Neural progenitor cell (in vitro differentiated cells): Measurements from ENCODE around the gene CLSTN2. TPM values are rescaled to one million over a fixed set of nuclear protein-coding genes. Genes with fewer than 3 reads are reported as not detected.
A peak's percentile ranks its signal among the peaks of the same experiment; 100 is the strongest.

ENCODE experiments used
- DNase-seq: peaks from one replicate; pipeline ENCODE4 v3.0.0-alpha.2; 2016; ENCODE audit warnings: low spot score
- H2AFZ ChIP-seq: fragments of 200-600 bp; sonication (generic); replicated peaks from 2 replicates; pipeline ENCODE4 v1.6.1; 2016; ENCODE audit warnings: antibody characterized with exemption
- H3F3A ChIP-seq: fragments of 200-600 bp; sonication (generic); 2 replicates; pipeline ENCODE4 v1.6.1; 2016; ENCODE audit warnings: antibody characterized with exemption, low read depth
- H3K27ac ChIP-seq: fragments of 200-600 bp; sonication (generic); 2 replicates; pipeline ENCODE4 v1.5.1; 2016; ENCODE audit warnings: mild to moderate bottlenecking
- H3K27me3 ChIP-seq: fragments of 200-600 bp; sonication (generic); 2 replicates; pipeline ENCODE4 v1.6.1; 2016; ENCODE audit warnings: mild to moderate bottlenecking, moderate library complexity
- H3K36me3 ChIP-seq: fragments of 200-600 bp; sonication (generic); 2 replicates; pipeline ENCODE4 v1.5.1; 2016
- H3K4me1 ChIP-seq: fragments of 200-600 bp; sonication (generic); 2 replicates; pipeline ENCODE4 v1.6.1; 2016; ENCODE audit warnings: mixed run types
- H3K4me2 ChIP-seq: fragments of 200-600 bp; sonication (generic); 2 replicates; pipeline ENCODE4 v1.6.1; 2016
- H3K4me3 ChIP-seq: fragments of 200-600 bp; sonication (generic); 2 replicates; pipeline ENCODE4 v1.5.1; 2016
- H3K79me2 ChIP-seq: fragments of 200-600 bp; sonication (generic); 2 replicates; pipeline ENCODE4 v1.6.1; 2016; ENCODE audit warnings: low read depth
- H3K9ac ChIP-seq: fragments of 200-600 bp; sonication (generic); 2 replicates; pipeline ENCODE4 v1.6.1; 2016
- H3K9me3 ChIP-seq: fragments of 200-600 bp; sonication (generic); 2 replicates; pipeline ENCODE4 v1.5.1; 2016; ENCODE audit warnings: low read depth
- H4K20me1 ChIP-seq: fragments of 200-600 bp; sonication (generic); 2 replicates; pipeline ENCODE4 v1.6.1; 2016; ENCODE audit warnings: low read depth
- H3K27ac Mint-ChIP-seq: 3 replicates; pipeline ENCODE4 v1.8.0; 2021; ENCODE audit warnings: mixed read lengths
- H3K27me3 Mint-ChIP-seq: 2 replicates; pipeline ENCODE4 v1.8.0; 2022; ENCODE audit warnings: low read depth, mild to moderate bottlenecking, inconsistent platforms, moderate library complexity, mixed read lengths; ENCODE audit not compliant: insufficient read depth
- H3K36me3 Mint-ChIP-seq: 3 replicates; pipeline ENCODE4 v1.8.0; 2021; ENCODE audit warnings: mixed read lengths
- H3K4me1 Mint-ChIP-seq: 3 replicates; pipeline ENCODE4 v1.8.0; 2021; ENCODE audit warnings: mixed read lengths
- H3K4me3 Mint-ChIP-seq: 3 replicates; pipeline ENCODE4 v1.8.0; 2021; ENCODE audit warnings: mild to moderate bottlenecking, moderate library complexity, mixed read lengths
- H3K9me3 Mint-ChIP-seq: 3 replicates; pipeline ENCODE4 v1.8.0; 2020; ENCODE audit warnings: mixed read lengths
- EZH2 ChIP-seq: fragments of 200-600 bp; sonication (generic); IDR thresholded peaks from 2 replicates; pipeline ENCODE4 v1.6.1; 2017; ENCODE audit warnings: antibody characterized with exemption, mild to moderate bottlenecking, moderate library complexity
- EZH2phosphoT487 ChIP-seq: fragments of 200-600 bp; sonication (generic); IDR thresholded peaks from 2 replicates; pipeline ENCODE4 v1.6.1; 2017; ENCODE audit warnings: antibody characterized with exemption
- total RNA-seq: library from RNA; depleted of rRNA; stranded (reverse); fragments of >200 nt; gene quantifications from 2 replicates; pipeline ENCODE4 v1.2.3, GENCODE V29; 2015; ENCODE audit warnings: low replicate concordance
- TF ChIP-seq, protein P1 (sequence below): fragments of 200-600 bp; sonication (generic); IDR thresholded peaks from 2 replicates; pipeline ENCODE4 v1.5.1; 2017; ENCODE audit warnings: antibody characterized with exemption, mild to moderate bottlenecking

Gene CLSTN2
- total RNA-seq, 1 donor from 2014 or later = 0.22 TPM

DNA sequence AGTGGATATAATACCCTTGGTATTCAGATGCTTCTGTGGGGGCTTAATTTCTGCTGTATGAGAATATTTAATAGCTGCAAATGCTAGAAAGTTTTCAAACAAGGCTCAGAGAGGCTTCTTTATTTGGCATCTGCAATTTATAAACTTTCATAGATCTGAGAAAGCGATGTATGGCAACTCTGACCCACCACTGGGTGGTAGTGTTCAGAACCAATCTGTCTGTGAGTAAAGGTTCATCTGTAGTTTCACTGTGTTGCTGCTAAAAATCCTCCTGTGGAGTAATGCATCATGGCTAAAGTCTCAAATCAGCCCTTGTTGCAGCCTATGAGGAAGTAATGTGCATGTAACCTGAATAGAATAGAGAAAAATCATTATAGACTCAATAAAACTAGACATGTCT lies 47.4 kb downstream of the CLSTN2 start:
- H3K9me3 ChIP-seq = no peaks in the 10 kb centered on the region
- no peaks in the 10 kb centered on the region for H3K27me3 ChIP-seq
- Mint-ChIP-seq H3K4me3 (no peak overlapping the region), H3K9me3 (no peaks in the 10 kb centered on the region), H3K36me3 (no peaks in the 10 kb centered on the region), H3K4me1 (no peaks in the 10 kb centered on the region), H3K27me3 (no peaks in the 10 kb centered on the region), H3K27ac (no peak overlapping the region)
- peak; percentile 11 for DNase-seq
- no peaks in the 10 kb centered on the region for H3K79me2 ChIP-seq
- H2AFZ ChIP-seq = no peak overlapping the region
- no peak overlapping the region for H3K4me3 ChIP-seq
- H3K9ac ChIP-seq = no peak overlapping the region
- no peaks in the 10 kb centered on the region for H3K4me1 ChIP-seq
- no peaks in the 10 kb centered on the region for H4K20me1 ChIP-seq
- H3K27ac ChIP-seq = no peak overlapping the region
- H3K4me2 ChIP-seq = no peak overlapping the region
- H3K36me3 ChIP-seq = no peaks in the 10 kb centered on the region
- no peaks in the 10 kb centered on the region for H3F3A ChIP-seq
- TF ChIP-seq, protein P1, sequence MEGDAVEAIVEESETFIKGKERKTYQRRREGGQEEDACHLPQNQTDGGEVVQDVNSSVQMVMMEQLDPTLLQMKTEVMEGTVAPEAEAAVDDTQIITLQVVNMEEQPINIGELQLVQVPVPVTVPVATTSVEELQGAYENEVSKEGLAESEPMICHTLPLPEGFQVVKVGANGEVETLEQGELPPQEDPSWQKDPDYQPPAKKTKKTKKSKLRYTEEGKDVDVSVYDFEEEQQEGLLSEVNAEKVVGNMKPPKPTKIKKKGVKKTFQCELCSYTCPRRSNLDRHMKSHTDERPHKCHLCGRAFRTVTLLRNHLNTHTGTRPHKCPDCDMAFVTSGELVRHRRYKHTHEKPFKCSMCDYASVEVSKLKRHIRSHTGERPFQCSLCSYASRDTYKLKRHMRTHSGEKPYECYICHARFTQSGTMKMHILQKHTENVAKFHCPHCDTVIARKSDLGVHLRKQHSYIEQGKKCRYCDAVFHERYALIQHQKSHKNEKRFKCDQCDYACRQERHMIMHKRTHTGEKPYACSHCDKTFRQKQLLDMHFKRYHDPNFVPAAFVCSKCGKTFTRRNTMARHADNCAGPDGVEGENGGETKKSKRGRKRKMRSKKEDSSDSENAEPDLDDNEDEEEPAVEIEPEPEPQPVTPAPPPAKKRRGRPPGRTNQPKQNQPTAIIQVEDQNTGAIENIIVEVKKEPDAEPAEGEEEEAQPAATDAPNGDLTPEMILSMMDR = peak; percentile 45
- TF ChIP-seq EZH2 (no peak), EZH2phosphoT487 (no peak)

GRCh38 chr3:139985576-139985975 lies 50.6 kb downstream of the CLSTN2 start:
- Mint-ChIP-seq H3K4me1 (no peaks in the 10 kb centered on the region), H3K4me3 (no peak overlapping the region), H3K36me3 (no peaks in the 10 kb centered on the region), H3K9me3 (no peaks in the 10 kb centered on the region), H3K27me3 (peaks cover 5% of the 10 kb centered on the region), H3K27ac (no peak overlapping the region)
- DNase-seq = no peak
- Histone ChIP-seq H2AFZ (no peak overlapping the region), H3K4me1 (no peaks in the 10 kb centered on the region), H3K36me3 (no peaks in the 10 kb centered on the region), H4K20me1 (no peaks in the 10 kb centered on the region), H3K27me3 (no peaks in the 10 kb centered on the region), H3K4me3 (no peak overlapping the region), H3K9me3 (no peaks in the 10 kb centered on the region), H3K4me2 (no peak overlapping the region), H3K27ac (no peak overlapping the region), H3F3A (no peaks in the 10 kb centered on the region), H3K9ac (no peak overlapping the region), H3K79me2 (no peaks in the 10 kb centered on the region)
- TF ChIP-seq, protein P1 = no peak
- TF ChIP-seq EZH2 (no peak), EZH2phosphoT487 (no peak)

- H3K27ac ChIP-seq = no peak overlapping the region
- Mint-ChIP-seq H3K27me3 (peaks cover 5% of the 10 kb centered on the region), H3K4me1 (no peaks in the 10 kb centered on the region), H3K9me3 (no peaks in the 10 kb centered on the region), H3K4me3 (no peak overlapping the region), H3K27ac (no peak overlapping the region), H3K36me3 (no peaks in the 10 kb centered on the region)
- H3K4me2 ChIP-seq = no peak overlapping the region
- no peak overlapping the region for H3K9ac ChIP-seq
- H3K4me1 ChIP-seq = no peaks in the 10 kb centered on the region
- no peaks in the 10 kb centered on the region for H3K27me3 ChIP-seq
- H3K79me2 ChIP-seq = no peaks in the 10 kb centered on the region
- no peaks in the 10 kb centered on the region for H3F3A ChIP-seq
- no peaks in the 10 kb centered on the region for H4K20me1 ChIP-seq
- H3K9me3 ChIP-seq = no peaks in the 10 kb centered on the region
- no peak for TF ChIP-seq EZH2phosphoT487
- no peak for TF ChIP-seq EZH2
- TF ChIP-seq, protein P1 = no peak
- H3K4me3 ChIP-seq = no peak overlapping the region
- H3K36me3 ChIP-seq = no peaks in the 10 kb centered on the region
- no peak overlapping the region for H2AFZ ChIP-seq
- DNase-seq = no peak
Observed at GRCh38 chr3:139987908-139988307, 52.9 kb downstream of the CLSTN2 start.
